Measurements from ENCODE around the gene TCF7. TPM values are rescaled to one million over a fixed set of nuclear protein-coding genes. Genes with fewer than 3 reads are reported as not detected.

The TCF7 gene
- total and polyA plus RNA-seq, 2 of the 13 experiments (the other 11 are each of a cell fraction or from before 2014, with no cell fraction given), result 6.3 to 6.8 TPM

GRCh38 chr5:134136771-134137170, 22.3 kb downstream of the TCF7 start:
- Histone ChIP-seq H3K79me2 (ENCODE audit: insufficient read depth, low read length) (no peaks in the 10 kb centered on the region), H3K27ac (ENCODE audit: extremely low read length, insufficient read depth, low read length) (no peak overlapping the region), H3K9me3 (ENCODE audit: low read length) (no peaks in the 10 kb centered on the region), H3K36me3 (replicated peaks in 1 of 2; ENCODE audit: control insufficient read depth in 1 of 2, insufficient read depth in 2 of 2, low read length in 2 of 2) (peaks cover 11 to 65% of the 10 kb centered on the region in 2 experiments; a peak in 4 of 5 replicates), H3K4me2 (ENCODE audit: low read depth, low read length) (no peak overlapping the region), H2AFZ (ENCODE audit: low read length) (no peak overlapping the region), H3K9ac (ENCODE audit: insufficient read depth, low read depth, low read length) (no peak overlapping the region), H3K27me3 (ENCODE audit: control insufficient read depth in 1 of 2, insufficient read depth in 2 of 2, low read length in 2 of 2) (no peaks in the 10 kb centered on the region), H3K4me1 (ENCODE audit: insufficient read depth, low read length) (peaks cover 14% of the 10 kb centered on the region), H4K20me1 (ENCODE audit: insufficient read depth, low read length) (peaks cover 16% of the 10 kb centered on the region), H3K4me3 (replicated peaks in 1 of 3; ENCODE audit: insufficient read depth in 1 of 3, low read depth in 2 of 3, low read length in 3 of 3) (no peak overlapping the region)
- no TSS peak for BruUV-seq (replicated peaks)
- no peak for DNase-seq (ENCODE audit: low spot score)
- TF ChIP-seq ZNF572 (CRISPR knock-in tag; IDR thresholded peaks at IDR 0.05), result no peak
- no peak for TF ChIP-seq NFE2 (CRISPR knock-in tag; IDR thresholded peaks at IDR 0.05)
- no peak for TF ChIP-seq TAF15 (IDR thresholded peaks at IDR 0.05; ENCODE audit: low read depth, low read length, poor library complexity, severe bottlenecking)
- TF ChIP-seq, protein P1, sequence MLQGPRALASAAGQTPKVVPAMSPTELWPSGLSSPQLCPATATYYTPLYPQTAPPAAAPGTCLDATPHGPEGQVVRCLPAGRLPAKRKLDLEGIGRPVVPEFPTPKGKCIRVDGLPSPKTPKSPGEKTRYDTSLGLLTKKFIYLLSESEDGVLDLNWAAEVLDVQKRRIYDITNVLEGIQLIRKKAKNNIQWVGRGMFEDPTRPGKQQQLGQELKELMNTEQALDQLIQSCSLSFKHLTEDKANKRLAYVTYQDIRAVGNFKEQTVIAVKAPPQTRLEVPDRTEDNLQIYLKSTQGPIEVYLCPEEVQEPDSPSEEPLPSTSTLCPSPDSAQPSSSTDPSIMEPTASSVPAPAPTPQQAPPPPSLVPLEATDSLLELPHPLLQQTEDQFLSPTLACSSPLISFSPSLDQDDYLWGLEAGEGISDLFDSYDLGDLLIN (CRISPR knock-in tag; IDR thresholded peaks at IDR 0.05; ENCODE audit: borderline replicate concordance), result no peak
- TF ChIP-seq HNRNPL (IDR thresholded peaks at IDR 0.05; ENCODE audit: low read depth, low read length), result no peak
- no peak for TF ChIP-seq ZFP62 (CRISPR knock-in tag; IDR thresholded peaks at IDR 0.05)
- TF ChIP-seq KAT8 (CRISPR knock-in tag; IDR thresholded peaks at IDR 0.05), result no peak
- TF ChIP-seq SPEN (CRISPR knock-in tag; IDR thresholded peaks at IDR 0.05; ENCODE audit: low read depth), result no peak
- TF ChIP-seq MBD4 (IDR thresholded peaks at IDR 0.05; ENCODE audit: borderline replicate concordance, low read length), result no peak
- no peak for TF ChIP-seq ZNF891 (CRISPR knock-in tag; IDR thresholded peaks at IDR 0.05)
- no peak for TF ChIP-seq GATA4 (IDR thresholded peaks at IDR 0.05; ENCODE audit: borderline replicate concordance, low read depth)
- no peak for TF ChIP-seq DR1 (CRISPR knock-in tag; IDR thresholded peaks at IDR 0.05)
- in situ Hi-C loops (cut with HindIII; ENCODE audit: extremely low pct_ligation_motif_present, low pct_unique_long_range_greater_than_20kb) (loop anchor here (5.0 kb wide), 1 partner anchor 94 kb away; no protein-coding TSS in a partner anchor), intact Hi-C loops (cut with micrococcal nuclease; ENCODE audit: unreplicated experiment) (no loop called here)
- WGBS (ENCODE audit: low lambda C conversion rate), result 94% methylated on average over 7 of the region's 7 CpGs
- ATAC-seq, result no peak
- FAIRE-seq, result no peak
- ChIA-PET POLR2A (interaction anchor here (1.9 kb wide), 1 partner anchor 97 kb away, joined by 4 read pairs; no protein-coding TSS in a partner anchor), CTCF (ENCODE audit: low intra/inter-chr PET ratio, low total read pairs) (interaction anchor here (1.3 kb wide), 1 partner anchor 97 kb away, joined by 4 read pairs; no protein-coding TSS in a partner anchor)

Measured in HepG2 (cell line).